ENCODE results near the gene SKA2. TPM values are rescaled to one million over a fixed set of nuclear protein-coding genes. Genes with fewer than 3 reads are reported as not detected.

SKA2 gene
- total and polyA plus RNA-seq, 2 donors from 2014 or later: 29.2 to 40.3 TPM

DNA sequence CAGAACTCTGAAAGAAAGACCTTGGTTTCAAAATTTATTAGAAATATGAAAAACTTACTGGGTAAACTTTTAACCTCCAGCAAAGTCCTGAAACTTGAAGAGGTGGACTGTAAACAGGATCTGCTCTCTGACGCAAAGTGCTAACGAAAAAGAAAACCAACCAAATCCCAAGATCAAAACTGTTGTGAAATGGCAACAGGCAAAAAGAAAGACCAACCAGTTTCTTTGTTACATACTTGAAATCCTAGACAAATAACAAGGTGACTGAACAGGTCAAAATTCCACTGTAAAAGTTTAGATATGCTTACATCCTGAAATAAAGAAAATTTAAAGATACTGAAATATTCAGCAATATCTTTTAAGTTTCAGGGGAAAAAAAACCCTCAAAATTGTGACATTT, 92.5 kb downstream of the SKA2 start:
- H3K9ac ChIP-seq (ENCODE audit: low read length in 3 of 3): no peak overlapping the region
- TF ChIP-seq, protein P1, sequence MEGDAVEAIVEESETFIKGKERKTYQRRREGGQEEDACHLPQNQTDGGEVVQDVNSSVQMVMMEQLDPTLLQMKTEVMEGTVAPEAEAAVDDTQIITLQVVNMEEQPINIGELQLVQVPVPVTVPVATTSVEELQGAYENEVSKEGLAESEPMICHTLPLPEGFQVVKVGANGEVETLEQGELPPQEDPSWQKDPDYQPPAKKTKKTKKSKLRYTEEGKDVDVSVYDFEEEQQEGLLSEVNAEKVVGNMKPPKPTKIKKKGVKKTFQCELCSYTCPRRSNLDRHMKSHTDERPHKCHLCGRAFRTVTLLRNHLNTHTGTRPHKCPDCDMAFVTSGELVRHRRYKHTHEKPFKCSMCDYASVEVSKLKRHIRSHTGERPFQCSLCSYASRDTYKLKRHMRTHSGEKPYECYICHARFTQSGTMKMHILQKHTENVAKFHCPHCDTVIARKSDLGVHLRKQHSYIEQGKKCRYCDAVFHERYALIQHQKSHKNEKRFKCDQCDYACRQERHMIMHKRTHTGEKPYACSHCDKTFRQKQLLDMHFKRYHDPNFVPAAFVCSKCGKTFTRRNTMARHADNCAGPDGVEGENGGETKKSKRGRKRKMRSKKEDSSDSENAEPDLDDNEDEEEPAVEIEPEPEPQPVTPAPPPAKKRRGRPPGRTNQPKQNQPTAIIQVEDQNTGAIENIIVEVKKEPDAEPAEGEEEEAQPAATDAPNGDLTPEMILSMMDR (IDR thresholded peaks at IDR 0.05; ENCODE audit: borderline replicate concordance, extremely low read depth, insufficient read depth): no peak
- no peaks in the 10 kb centered on the region for H3K9me3 ChIP-seq (ENCODE audit: control insufficient read depth in 2 of 3, insufficient read depth in 1 of 3, low read length in 3 of 3)
- peaks cover 2 to 12% (median 6%) of the 10 kb centered on the region in 3 donors for H3K36me3 ChIP-seq (ENCODE audit: control insufficient read depth in 2 of 3, insufficient read depth in 3 of 3, low read length in 3 of 3)
- no peaks in the 10 kb centered on the region for H3K4me1 ChIP-seq (ENCODE audit: control insufficient read depth in 2 of 3, insufficient read depth in 2 of 3, low read depth in 1 of 3, low read length in 3 of 3)
- DNase-seq (no peak), FAIRE-seq (no peak)
- no peaks in the 10 kb centered on the region for H3K27me3 ChIP-seq (ENCODE audit: control insufficient read depth, insufficient read depth, low read length)
- intact Hi-C loops (cut with DNase I): no loop called here
- H3K4me3 ChIP-seq (ENCODE audit: low read length in 3 of 3): no peak overlapping the region
- no peak overlapping the region for H3K27ac ChIP-seq (ENCODE audit: low read depth in 2 of 2, low read length in 2 of 2)

Small RNAs within 50 kb of the gene (microRNA-seq; reads per million reads assigned to microRNA genes)
- gene MIR301A: 43.6 reads per million, percentile 41 among the genes with 10 or more reads in this experiment
- 617 reads per million, percentile 77 among the genes with 10 or more reads in this experiment for gene MIR454

Other genes with a start within 250 kb of the SKA2 start
- 19.1 TPM for gene TRIM37, start 48.3 kb downstream of the SKA2 start, total RNA-seq
- gene TRIM37, start 48.3 kb downstream of the SKA2 start, polyA plus RNA-seq (ENCODE audit: insufficient read depth, low read depth, low replicate concordance): 9.7 TPM
- 2.5 TPM for gene PRR11, start 560 bp upstream of the SKA2 start, total RNA-seq
- 0.26 TPM for gene PRR11, start 560 bp upstream of the SKA2 start, polyA plus RNA-seq (ENCODE audit: insufficient read depth, low read depth, low replicate concordance)
- gene SMG8, start 54.8 kb upstream of the SKA2 start, total RNA-seq: 10.3 TPM
- 5.0 TPM for gene SMG8, start 54.8 kb upstream of the SKA2 start, polyA plus RNA-seq (ENCODE audit: insufficient read depth, low read depth, low replicate concordance)
- gene GDPD1, start 65.3 kb upstream of the SKA2 start, total RNA-seq: 2.5 TPM
- gene GDPD1, start 65.3 kb upstream of the SKA2 start, polyA plus RNA-seq (ENCODE audit: insufficient read depth, low read depth, low replicate concordance): 2.8 TPM
- gene YPEL2, start 176.5 kb upstream of the SKA2 start, total RNA-seq: 53.6 TPM
- 9.0 TPM for gene YPEL2, start 176.5 kb upstream of the SKA2 start, polyA plus RNA-seq (ENCODE audit: insufficient read depth, low read depth, low replicate concordance)

Measured in kidney (tissue), 14 donors.